Measurements from ENCODE around the gene OGDHL.
A peak's percentile ranks its signal among the peaks of the same experiment; 100 is the strongest.
"Not testable (repeated sequence)": the region's sequence is repeated elsewhere in the genome, so short reads cannot be mapped to it uniquely, and the experiment has no call there.

Gene OGDHL

GRCh38 chr10:49759787-49760551, 2.2 kb downstream of the OGDHL start:
- no peak overlapping the region for H3K9ac ChIP-seq (ENCODE audit: low read depth in 1 of 2, low read length in 2 of 2)
- H3K9me3 ChIP-seq (ENCODE audit: control insufficient read depth in 1 of 2, low read length in 2 of 2), result no peaks in the 10 kb centered on the region
- H3K27ac ChIP-seq (ENCODE audit: low read depth, low read length), result peak overlapping the region; percentile 10
- H3K4me3 ChIP-seq (ENCODE audit: low read depth in 1 of 2, low read length in 2 of 2), result no peak overlapping the region
- peaks cover 0 to 7% of the 10 kb centered on the region in 2 donors for H3K27me3 ChIP-seq (ENCODE audit: control insufficient read depth in 1 of 2, insufficient read depth in 2 of 2, low read length in 2 of 2)
- H3K4me1 ChIP-seq (ENCODE audit: control insufficient read depth in 1 of 2, insufficient read depth in 2 of 2, low read length in 2 of 2), result peaks cover 0 to 4% of the 10 kb centered on the region in 2 donors
- no peaks in the 10 kb centered on the region for H3K36me3 ChIP-seq (ENCODE audit: control insufficient read depth in 1 of 2, insufficient read depth in 2 of 2, low read length in 2 of 2)

- peak overlapping the region; percentile 20 for H3K27ac ChIP-seq (ENCODE audit: low read depth, low read length)
- H3K4me1 ChIP-seq (ENCODE audit: control insufficient read depth in 1 of 2, insufficient read depth in 2 of 2, low read length in 2 of 2), result peaks cover 0 to 4% of the 10 kb centered on the region in 2 donors
- no peaks in the 10 kb centered on the region for H3K36me3 ChIP-seq (ENCODE audit: control insufficient read depth in 1 of 2, insufficient read depth in 2 of 2, low read length in 2 of 2)
- H3K9me3 ChIP-seq (ENCODE audit: control insufficient read depth in 1 of 2, low read length in 2 of 2), result no peaks in the 10 kb centered on the region
- H3K4me3 ChIP-seq (ENCODE audit: low read depth in 1 of 2, low read length in 2 of 2), result no peak overlapping the region
- H3K27me3 ChIP-seq (ENCODE audit: control insufficient read depth in 1 of 2, insufficient read depth in 2 of 2, low read length in 2 of 2), result peaks cover 0 to 7% of the 10 kb centered on the region in 2 donors
- H3K9ac ChIP-seq (ENCODE audit: low read depth in 1 of 2, low read length in 2 of 2), result no peak overlapping the region
Measured at GRCh38 chr10:49758249-49758930, 3.7 kb downstream of the OGDHL start.

DNA sequence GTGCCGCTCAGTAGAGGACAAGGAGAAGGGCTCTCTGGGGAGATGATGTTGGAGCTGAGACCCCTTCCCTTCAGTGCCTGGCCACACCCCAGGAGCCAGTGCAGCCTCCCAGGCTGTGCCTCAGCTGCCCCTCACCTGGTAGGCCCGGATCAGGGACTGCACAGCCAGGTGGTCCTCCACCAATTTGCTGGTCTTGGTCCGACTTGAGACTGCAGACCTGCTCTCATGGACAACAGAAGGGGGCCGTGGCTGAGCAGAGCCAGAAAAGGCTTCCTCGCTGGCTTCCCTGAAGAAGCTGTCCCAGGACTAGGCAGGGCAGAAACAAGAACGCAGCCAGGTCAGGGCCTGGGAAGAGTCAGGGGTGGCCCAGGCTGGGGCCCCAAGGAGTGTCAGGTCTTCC, 5.5 kb downstream of the OGDHL start:
- H3K9me3 ChIP-seq (ENCODE audit: control insufficient read depth in 1 of 2, low read length in 2 of 2), result no peaks in the 10 kb centered on the region
- no peak overlapping the region for H3K9ac ChIP-seq (ENCODE audit: low read depth in 1 of 2, low read length in 2 of 2)
- H3K4me1 ChIP-seq (ENCODE audit: control insufficient read depth in 1 of 2, insufficient read depth in 2 of 2, low read length in 2 of 2), result peaks cover 0 to 1% of the 10 kb centered on the region in 2 donors
- no peak overlapping the region for H3K27ac ChIP-seq (ENCODE audit: low read depth, low read length)
- H3K4me3 ChIP-seq (ENCODE audit: low read depth in 1 of 2, low read length in 2 of 2), result no peak overlapping the region
- no peaks in the 10 kb centered on the region for H3K36me3 ChIP-seq (ENCODE audit: control insufficient read depth in 1 of 2, insufficient read depth in 2 of 2, low read length in 2 of 2)
- peaks cover 0 to 6% of the 10 kb centered on the region in 2 donors for H3K27me3 ChIP-seq (ENCODE audit: control insufficient read depth in 1 of 2, insufficient read depth in 2 of 2, low read length in 2 of 2)

- H3K27ac ChIP-seq (ENCODE audit: low read depth, low read length), result no peak overlapping the region
- H3K9ac ChIP-seq (ENCODE audit: low read depth in 1 of 2, low read length in 2 of 2), result no peak overlapping the region
- H3K4me3 ChIP-seq (ENCODE audit: low read depth in 1 of 2, low read length in 2 of 2), result no peak overlapping the region
- no peaks in the 10 kb centered on the region for H3K4me1 ChIP-seq (ENCODE audit: control insufficient read depth in 1 of 2, insufficient read depth in 2 of 2, low read length in 2 of 2)
- no peaks in the 10 kb centered on the region for H3K9me3 ChIP-seq (ENCODE audit: control insufficient read depth in 1 of 2, low read length in 2 of 2)
- peaks cover 0 to 3% of the 10 kb centered on the region in 2 donors for H3K27me3 ChIP-seq (ENCODE audit: control insufficient read depth in 1 of 2, insufficient read depth in 2 of 2, low read length in 2 of 2)
- H3K36me3 ChIP-seq (ENCODE audit: control insufficient read depth in 1 of 2, insufficient read depth in 2 of 2, low read length in 2 of 2), result no peaks in the 10 kb centered on the region
Measured at GRCh38 chr10:49756031-49756430, 6.1 kb downstream of the OGDHL start.

GRCh38 chr10:49754951-49755350, 7.2 kb downstream of the OGDHL start:
- not testable (repeated sequence) for H3K27ac ChIP-seq (ENCODE audit: low read depth, low read length); H3K4me1 ChIP-seq (ENCODE audit: control insufficient read depth in 1 of 2, insufficient read depth in 2 of 2, low read length in 2 of 2); H3K36me3 ChIP-seq (ENCODE audit: control insufficient read depth in 1 of 2, insufficient read depth in 2 of 2, low read length in 2 of 2); H3K9me3 ChIP-seq (ENCODE audit: control insufficient read depth in 1 of 2, low read length in 2 of 2); H3K27me3 ChIP-seq (ENCODE audit: control insufficient read depth in 1 of 2, insufficient read depth in 2 of 2, low read length in 2 of 2); H3K9ac ChIP-seq (ENCODE audit: low read depth in 1 of 2, low read length in 2 of 2); H3K4me3 ChIP-seq (ENCODE audit: low read depth in 1 of 2, low read length in 2 of 2)

DNA sequence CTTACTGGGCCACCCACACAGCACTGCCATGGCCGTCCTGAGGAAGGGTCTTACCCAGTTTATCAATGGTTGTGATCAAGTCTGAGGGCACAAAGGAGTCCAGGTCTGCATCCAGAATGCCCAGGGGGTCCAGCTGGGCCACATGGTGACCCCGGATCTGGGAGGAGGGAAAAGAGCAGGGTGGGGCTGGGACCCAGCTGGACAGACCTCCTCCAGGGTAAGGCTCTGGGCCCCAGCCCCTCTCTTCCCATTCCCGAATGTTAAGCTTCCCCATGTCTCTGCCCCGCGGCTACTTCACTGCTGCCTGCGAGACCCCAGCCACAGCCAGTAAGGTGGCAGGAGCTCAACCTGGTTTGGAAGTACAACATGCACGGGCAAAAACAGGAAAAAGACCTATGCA, 9.5 kb downstream of the OGDHL start:
- H3K4me1 ChIP-seq (ENCODE audit: control insufficient read depth in 1 of 2, insufficient read depth in 2 of 2, low read length in 2 of 2), result no peaks in the 10 kb centered on the region
- H3K9me3 ChIP-seq (ENCODE audit: control insufficient read depth in 1 of 2, low read length in 2 of 2), result no peaks in the 10 kb centered on the region
- H3K36me3 ChIP-seq (ENCODE audit: control insufficient read depth in 1 of 2, insufficient read depth in 2 of 2, low read length in 2 of 2), result no peaks in the 10 kb centered on the region
- no peak overlapping the region for H3K27ac ChIP-seq (ENCODE audit: low read depth, low read length)
- no peak overlapping the region for H3K9ac ChIP-seq (ENCODE audit: low read depth in 1 of 2, low read length in 2 of 2)
- no peak overlapping the region for H3K4me3 ChIP-seq (ENCODE audit: low read depth in 1 of 2, low read length in 2 of 2)
- H3K27me3 ChIP-seq (ENCODE audit: control insufficient read depth in 1 of 2, insufficient read depth in 2 of 2, low read length in 2 of 2), result no peaks in the 10 kb centered on the region

DNA sequence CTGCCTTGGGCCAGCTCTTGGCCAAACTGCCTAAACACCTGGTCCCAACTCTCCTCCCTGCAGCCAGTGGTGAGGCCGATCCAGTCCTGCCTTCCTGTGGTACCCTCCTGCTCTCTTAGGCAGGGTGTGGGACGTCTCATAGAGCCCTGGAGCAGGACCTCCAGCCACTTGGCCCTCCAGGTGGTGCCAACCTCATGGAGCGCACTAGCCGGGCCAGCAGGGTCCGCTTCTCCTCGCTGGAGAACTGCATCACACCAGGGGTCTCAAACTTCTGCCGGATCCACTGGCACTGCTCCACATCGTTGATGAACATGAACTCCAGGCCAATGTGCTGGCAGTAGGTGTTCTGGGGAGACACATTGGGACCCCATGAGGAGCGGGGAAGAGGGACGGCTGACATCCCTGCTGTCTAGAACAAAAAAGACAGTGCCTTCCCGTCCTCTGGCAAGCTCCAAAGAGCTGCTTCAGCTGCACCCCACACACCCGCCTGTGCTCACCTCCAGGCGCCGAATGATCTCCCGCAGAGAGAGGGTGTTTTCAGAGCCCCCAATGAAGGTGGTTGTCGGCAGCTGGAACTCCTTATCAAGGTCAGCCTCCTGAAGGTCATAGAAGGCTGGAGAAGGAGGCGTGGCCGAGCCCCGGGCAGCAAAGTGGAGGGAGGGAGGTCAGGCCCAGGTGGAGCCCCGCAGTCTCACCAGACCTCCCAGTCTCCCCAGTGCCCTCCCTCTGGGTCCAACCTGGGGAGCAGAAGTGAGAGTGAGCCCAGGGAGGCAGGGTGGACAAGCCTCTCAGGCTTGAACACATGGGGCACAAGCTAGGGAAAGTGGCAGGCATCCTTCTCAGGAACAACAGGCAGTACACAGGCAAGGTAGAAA, 10.2 kb downstream of the OGDHL start:
- no peak overlapping the region for H3K27ac ChIP-seq (ENCODE audit: low read depth, low read length)
- H3K9ac ChIP-seq (ENCODE audit: low read depth in 1 of 2, low read length in 2 of 2), result no peak overlapping the region
- no peaks in the 10 kb centered on the region for H3K4me1 ChIP-seq (ENCODE audit: control insufficient read depth in 1 of 2, insufficient read depth in 2 of 2, low read length in 2 of 2)
- H3K9me3 ChIP-seq (ENCODE audit: control insufficient read depth in 1 of 2, low read length in 2 of 2), result no peaks in the 10 kb centered on the region
- no peak overlapping the region for H3K4me3 ChIP-seq (ENCODE audit: low read depth in 1 of 2, low read length in 2 of 2)
- H3K36me3 ChIP-seq (ENCODE audit: control insufficient read depth in 1 of 2, insufficient read depth in 2 of 2, low read length in 2 of 2), result no peaks in the 10 kb centered on the region
- no peaks in the 10 kb centered on the region for H3K27me3 ChIP-seq (ENCODE audit: control insufficient read depth in 1 of 2, insufficient read depth in 2 of 2, low read length in 2 of 2)

- no peaks in the 10 kb centered on the region for H3K4me1 ChIP-seq (ENCODE audit: control insufficient read depth in 1 of 2, insufficient read depth in 2 of 2, low read length in 2 of 2)
- H3K9ac ChIP-seq (ENCODE audit: low read depth in 1 of 2, low read length in 2 of 2), result no peak overlapping the region
- H3K36me3 ChIP-seq (ENCODE audit: control insufficient read depth in 1 of 2, insufficient read depth in 2 of 2, low read length in 2 of 2), result no peaks in the 10 kb centered on the region
- no peak overlapping the region for H3K4me3 ChIP-seq (ENCODE audit: low read depth in 1 of 2, low read length in 2 of 2)
- no peaks in the 10 kb centered on the region for H3K27me3 ChIP-seq (ENCODE audit: control insufficient read depth in 1 of 2, insufficient read depth in 2 of 2, low read length in 2 of 2)
- no peaks in the 10 kb centered on the region for H3K9me3 ChIP-seq (ENCODE audit: control insufficient read depth in 1 of 2, low read length in 2 of 2)
- no peak overlapping the region for H3K27ac ChIP-seq (ENCODE audit: low read depth, low read length)
Measured at GRCh38 chr10:49751216-49751615, 10.9 kb downstream of the OGDHL start.

DNA sequence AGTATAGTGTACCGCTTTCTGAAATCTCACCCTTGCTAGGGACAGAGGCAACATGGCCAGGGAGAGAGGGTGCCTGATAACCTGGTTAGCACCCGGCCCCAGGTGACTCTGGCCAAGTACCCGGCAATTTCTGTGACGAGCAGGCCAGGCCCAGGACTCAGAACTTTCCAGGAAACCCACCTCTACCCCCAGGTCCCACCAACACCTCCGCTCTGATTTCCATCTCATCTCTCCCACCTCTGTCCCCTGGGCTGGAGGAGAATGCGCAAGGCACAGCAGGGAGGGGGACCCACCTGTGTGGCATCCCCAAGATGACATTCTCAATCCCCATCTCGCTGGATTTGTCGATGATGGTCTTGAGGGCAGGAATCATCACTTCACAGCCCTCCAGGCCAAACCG, 11.6 kb downstream of the OGDHL start:
- H3K27me3 ChIP-seq (ENCODE audit: control insufficient read depth in 1 of 2, insufficient read depth in 2 of 2, low read length in 2 of 2), result no peaks in the 10 kb centered on the region
- H3K4me3 ChIP-seq (ENCODE audit: low read depth in 1 of 2, low read length in 2 of 2), result no peak overlapping the region
- H3K9ac ChIP-seq (ENCODE audit: low read depth in 1 of 2, low read length in 2 of 2), result no peak overlapping the region
- H3K4me1 ChIP-seq (ENCODE audit: control insufficient read depth in 1 of 2, insufficient read depth in 2 of 2, low read length in 2 of 2), result no peaks in the 10 kb centered on the region
- no peak overlapping the region for H3K27ac ChIP-seq (ENCODE audit: low read depth, low read length)
- H3K36me3 ChIP-seq (ENCODE audit: control insufficient read depth in 1 of 2, insufficient read depth in 2 of 2, low read length in 2 of 2), result no peaks in the 10 kb centered on the region
- no peaks in the 10 kb centered on the region for H3K9me3 ChIP-seq (ENCODE audit: control insufficient read depth in 1 of 2, low read length in 2 of 2)
